ENCODE measurements around the gene ASPG.

Gene ASPG

GRCh38 chr14:104106471-104106991, 21.0 kb downstream of the ASPG start:
- ATAC-seq, result no peak

- no peak for ATAC-seq
Observed at GRCh38 chr14:104107101-104107581, 21.6 kb downstream of the ASPG start.

- no peak for ATAC-seq
Observed at GRCh38 chr14:104107611-104108569, 22.4 kb downstream of the ASPG start.

- ATAC-seq, result no peak
Observed at GRCh38 chr14:104108570-104109541, 23.4 kb downstream of the ASPG start.

GRCh38 chr14:104109731-104110361, 24.3 kb downstream of the ASPG start:
- no peak for ATAC-seq

- no peak for ATAC-seq
Observed at GRCh38 chr14:104110491-104111209, 25.1 kb downstream of the ASPG start.

- no peak for ATAC-seq
Observed at GRCh38 chr14:104111301-104112112, 26.0 kb downstream of the ASPG start.

- ATAC-seq, result no peak
Observed at GRCh38 chr14:104112113-104112505, 26.6 kb downstream of the ASPG start.

- no peak for ATAC-seq
Observed at GRCh38 chr14:104112609-104113571, 27.4 kb downstream of the ASPG start.

- no peak for ATAC-seq
Observed at GRCh38 chr14:104113631-104114420, 28.3 kb downstream of the ASPG start.

GRCh38 chr14:104114421-104115130, 29.1 kb downstream of the ASPG start:
- no peak for ATAC-seq

GRCh38 chr14:104115131-104115600, 29.7 kb downstream of the ASPG start:
- no peak for ATAC-seq

GRCh38 chr14:104115691-104116287, 30.3 kb downstream of the ASPG start:
- no peak for ATAC-seq

GRCh38 chr14:104116288-104116755, 30.8 kb downstream of the ASPG start:
- ATAC-seq, result no peak

GRCh38 chr14:104116756-104117340, 31.3 kb downstream of the ASPG start:
- peak in 1 of 2 donors; percentile 40 for ATAC-seq

- no peak for ATAC-seq
Observed at GRCh38 chr14:104117341-104118005, 32.0 kb downstream of the ASPG start.

Data from activated CD4-positive, CD25-positive, alpha-beta regulatory T cell treated with anti-CD3 and anti-CD28 coated beads, Interleukin-2, amount 50 U/mL, for 24 hours (primary cell).